ENCODE data around the gene TMEM31. TPM values are rescaled to one million over a fixed set of nuclear protein-coding genes. Genes with fewer than 3 reads are reported as not detected.

The TMEM31 gene
- total and polyA plus RNA-seq, 10 of the 15 experiments (the other 5 are each of a cell fraction or from before 2014, with no cell fraction given): 0.18 TPM; not detected in 9

- TF ChIP-seq E4F1 (IDR thresholded peaks at IDR 0.05; ENCODE audit: borderline replicate concordance, partially characterized antibody) (no peak), RAD51 (IDR thresholded peaks at IDR 0.05) (peak; percentile 82), BCL11A (IDR thresholded peaks at IDR 0.05; ENCODE audit: low read depth, low read length) (no peak), RUNX3 (IDR thresholded peaks at IDR 0.05; ENCODE audit: low read length) (no peak), NFYB (IDR thresholded peaks at IDR 0.05; ENCODE audit: insufficient read depth, low read depth, low read length) (peak; percentile 97), ZNF622 (IDR thresholded peaks at IDR 0.05) (no peak), SIX5 (IDR thresholded peaks at IDR 0.05; ENCODE audit: low read depth, low read length, severe bottlenecking) (no peak), EZH2 (IDR thresholded peaks at IDR 0.05; ENCODE audit: borderline replicate concordance, control insufficient read depth, low read depth, low read length) (no peak), CHD1 (IDR thresholded peaks at IDR 0.05; ENCODE audit: low read depth, low read length) (peak; percentile 46; the same call in 1 of the 2 replicates), MLLT1 (IDR thresholded peaks at IDR 0.05) (no peak; the same call in 1 of the 2 replicates), CTCF (IDR thresholded peaks at IDR 0.05 in 2 of 3, conservative IDR thresholded peaks at IDR 0.05 in 1 of 3; ENCODE audit: control insufficient read depth in 2 of 3, extremely low read depth in 1 of 3, insufficient read depth in 1 of 3, low read depth in 3 of 3, low read length in 3 of 3) (no peak)
- TF ChIP-seq, protein P1, sequence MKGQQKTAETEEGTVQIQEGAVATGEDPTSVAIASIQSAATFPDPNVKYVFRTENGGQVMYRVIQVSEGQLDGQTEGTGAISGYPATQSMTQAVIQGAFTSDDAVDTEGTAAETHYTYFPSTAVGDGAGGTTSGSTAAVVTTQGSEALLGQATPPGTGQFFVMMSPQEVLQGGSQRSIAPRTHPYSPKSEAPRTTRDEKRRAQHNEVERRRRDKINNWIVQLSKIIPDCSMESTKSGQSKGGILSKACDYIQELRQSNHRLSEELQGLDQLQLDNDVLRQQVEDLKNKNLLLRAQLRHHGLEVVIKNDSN (IDR thresholded peaks at IDR 0.05; ENCODE audit: borderline replicate concordance, extremely low read length, insufficient read depth, low read depth, low read length): no peak
Observed at GRCh38 chrX:103686199-103687072, 24.3 kb upstream of the TMEM31 start, which contains the start of gene MORF4L2 (continued).

Data from GM12878 (cell line).